Vagina (tissue), 2 donors: Measurements from ENCODE around the gene KIF7. TPM values are rescaled to one million over a fixed set of nuclear protein-coding genes. Genes with fewer than 3 reads are reported as not detected.

ENCODE experiments used
- DNase-seq, 2 donors: peaks; one replicate each; pipeline ENCODE4 v3.0.0-alpha.2; 2017; ENCODE audit errors: extremely low spot score in 2 of 2
- H3K27ac ChIP-seq: fragments of 200-600 bp; sonication (generic); one replicate; pipeline ENCODE4 v1.5.1; 2019
- H3K27me3 ChIP-seq: fragments of 200-600 bp; sonication (generic); one replicate; pipeline ENCODE4 v1.5.1; 2019
- H3K36me3 ChIP-seq, 2 donors: fragments of 200-600 bp; sonication (generic); one replicate each; pipeline ENCODE4 v1.5.1; 2017 to 2019
- H3K4me1 ChIP-seq: fragments of 200-600 bp; sonication (generic); one replicate; pipeline ENCODE4 v1.5.1; 2019
- H3K4me3 ChIP-seq, 2 donors: fragments of 200-600 bp; sonication (generic); 1 replicate in 1 of 2; 2 replicates in 1 of 2; pipeline ENCODE4 v1.5.1; 2016 to 2019
- H3K9me3 ChIP-seq: fragments of 200-600 bp; sonication (generic); one replicate; pipeline ENCODE4 v1.5.1; 2019
- CTCF ChIP-seq, 3 experiments: fragments of 450-650 bp in 2 of 3; fragments of 200-600 bp in 1 of 3; sonication (generic) in 1 of 3; IDR thresholded peaks; one replicate each; pipeline ENCODE4 v1.5.1; 2017 to 2019; ENCODE audit warnings: antibody characterized with exemption in 3 of 3, mild to moderate bottlenecking in 2 of 3, moderate library complexity in 2 of 3
- POLR2A ChIP-seq, 2 donors: fragments of 450-650 bp; IDR thresholded peaks; one replicate each; pipeline ENCODE4 v1.6.1; 2017; ENCODE audit warnings: antibody characterized with exemption in 2 of 2, mild to moderate bottlenecking in 2 of 2, moderate library complexity in 2 of 2
- POLR2AphosphoS5 ChIP-seq, 2 donors: sonication (generic); formaldehyde crosslinking; IDR thresholded peaks; one replicate each; pipeline ENCODE4 v1.9.0; 2017; ENCODE audit warnings: antibody characterized with exemption in 2 of 2, mild to moderate bottlenecking in 2 of 2, low read depth in 1 of 2; ENCODE audit not compliant: insufficient read depth in 1 of 2
- intact Hi-C: fragments of 100-400 bp; cut with DNase I; formaldehyde crosslinking; loops from one replicate; pipeline ENCODE4 v1.15.1; 2023
- total RNA-seq: library from RNA; depleted of rRNA; stranded (reverse); fragments of >200 nt; gene quantifications from one replicate; pipeline ENCODE4 v1.2.3, GENCODE V29; 2016

Gene KIF7
- total RNA-seq, 1 donor from 2014 or later: 7.9 TPM

- H3K36me3 ChIP-seq: peaks cover 0 to 25% of the 10 kb centered on the region in 2 donors
Measured at GRCh38 chr15:89632563-89633430, 22.5 kb downstream of the KIF7 start.

GRCh38 chr15:89631902-89632264 is 23.4 kb downstream of the KIF7 start:
- no peak overlapping the region for H3K4me3 ChIP-seq
- peak; percentile 46 to 54 for DNase-seq
- TF ChIP-seq POLR2AphosphoS5 (IDR thresholded peaks at IDR 0.05; ENCODE audit: insufficient read depth in 1 of 2, low read depth in 1 of 2): no peak
- no peak for TF ChIP-seq POLR2A (IDR thresholded peaks at IDR 0.05)
- no peak for TF ChIP-seq CTCF (IDR thresholded peaks at IDR 0.05)
- no peaks in the 10 kb centered on the region for H3K9me3 ChIP-seq
- no peaks in the 10 kb centered on the region for H3K4me1 ChIP-seq
- H3K36me3 ChIP-seq: peaks cover 0 to 30% of the 10 kb centered on the region in 2 donors
- H3K27me3 ChIP-seq: no peaks in the 10 kb centered on the region
- intact Hi-C loops: no loop called here
- no peak overlapping the region for H3K27ac ChIP-seq

More at GRCh38 chr15:89632563-89633430, 22.5 kb downstream of the KIF7 start:
- Histone ChIP-seq H3K4me3 (no peak overlapping the region), H3K27me3 (no peaks in the 10 kb centered on the region), H3K27ac (no peak overlapping the region), H3K4me1 (no peaks in the 10 kb centered on the region), H3K9me3 (no peaks in the 10 kb centered on the region)
- intact Hi-C loops: no loop called here
- TF ChIP-seq POLR2AphosphoS5 (IDR thresholded peaks at IDR 0.05; ENCODE audit: insufficient read depth in 1 of 2, low read depth in 1 of 2) (no peak), POLR2A (IDR thresholded peaks at IDR 0.05) (no peak), CTCF (IDR thresholded peaks at IDR 0.05) (no peak)
- peak; percentile 34 to 78 for DNase-seq

- intact Hi-C loops: no loop called here
- H3K9me3 ChIP-seq: no peaks in the 10 kb centered on the region
- no peaks in the 10 kb centered on the region for H3K4me1 ChIP-seq
- peaks cover 0 to 30% of the 10 kb centered on the region in 2 donors for H3K36me3 ChIP-seq
- no peak overlapping the region for H3K27ac ChIP-seq
- peak in 1 of 2 donors; percentile 79 for DNase-seq
- H3K4me3 ChIP-seq: no peak overlapping the region
- H3K27me3 ChIP-seq: no peaks in the 10 kb centered on the region
- no peak for TF ChIP-seq CTCF (IDR thresholded peaks at IDR 0.05)
- no peak for TF ChIP-seq POLR2AphosphoS5 (IDR thresholded peaks at IDR 0.05; ENCODE audit: insufficient read depth in 1 of 2, low read depth in 1 of 2)
- TF ChIP-seq POLR2A (IDR thresholded peaks at IDR 0.05): no peak
Measured at GRCh38 chr15:89630974-89631901, 24.0 kb downstream of the KIF7 start.

GRCh38 chr15:89630260-89630659 is 25.0 kb downstream of the KIF7 start:
- Histone ChIP-seq H3K4me1 (no peaks in the 10 kb centered on the region), H3K4me3 (no peak overlapping the region), H3K36me3 (peaks cover 0 to 30% of the 10 kb centered on the region in 2 donors), H3K27me3 (no peaks in the 10 kb centered on the region), H3K27ac (no peak overlapping the region), H3K9me3 (no peaks in the 10 kb centered on the region)
- TF ChIP-seq POLR2AphosphoS5 (IDR thresholded peaks at IDR 0.05; ENCODE audit: insufficient read depth in 1 of 2, low read depth in 1 of 2): no peak
- no peak for TF ChIP-seq CTCF (IDR thresholded peaks at IDR 0.05)
- no peak for TF ChIP-seq POLR2A (IDR thresholded peaks at IDR 0.05)
- peak in 1 of 2 donors; percentile 65 for DNase-seq
- intact Hi-C loops: no loop called here
